Left renal pelvis (tissue), 4 donors: ENCODE results near the gene THADA. TPM values are rescaled to one million over a fixed set of nuclear protein-coding genes. Genes with fewer than 3 reads are reported as not detected.
"Not testable (repeated sequence)": the region's sequence is repeated elsewhere in the genome, so short reads cannot be mapped to it uniquely, and the experiment has no call there.

Experiments
- DNase-seq, 4 donors: peaks; one replicate each; pipeline ENCODE4 v3.0.0-alpha.2; 2013; ENCODE audit warnings: low read depth in 4 of 4, low spot score in 3 of 4
- polyA plus RNA-seq, 4 donors: library from polyadenylated mRNA; unstranded; fragments of 120-200 nt; gene quantifications; one replicate each; pipeline ENCODE4 v1.2.1, GENCODE V29; 2013; ENCODE audit not compliant: insufficient read length in 4 of 4

The THADA gene
- polyA plus RNA-seq, 4 donors = 19.9 to 38.6 (median 33.6) TPM

DNA sequence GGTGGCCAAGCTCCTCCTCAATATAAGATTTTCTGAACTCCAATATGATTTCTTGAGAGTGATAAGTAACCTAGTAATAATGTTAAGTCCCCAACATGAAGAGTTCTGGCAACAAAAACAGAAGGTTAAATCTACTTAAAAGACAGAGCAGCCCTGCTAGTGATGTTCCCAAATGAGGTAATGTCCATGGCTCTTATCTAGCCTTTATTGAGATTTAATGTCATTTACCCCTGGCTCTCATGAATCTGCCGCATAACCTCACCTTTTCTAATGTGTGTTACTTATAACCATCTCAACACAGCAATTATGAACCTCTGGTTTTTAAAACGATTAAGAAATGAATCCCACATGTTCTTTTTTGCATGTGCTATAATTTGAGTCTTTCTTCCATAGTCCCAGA is 201.9 kb downstream of the THADA start:
- no peak for DNase-seq

DNA sequence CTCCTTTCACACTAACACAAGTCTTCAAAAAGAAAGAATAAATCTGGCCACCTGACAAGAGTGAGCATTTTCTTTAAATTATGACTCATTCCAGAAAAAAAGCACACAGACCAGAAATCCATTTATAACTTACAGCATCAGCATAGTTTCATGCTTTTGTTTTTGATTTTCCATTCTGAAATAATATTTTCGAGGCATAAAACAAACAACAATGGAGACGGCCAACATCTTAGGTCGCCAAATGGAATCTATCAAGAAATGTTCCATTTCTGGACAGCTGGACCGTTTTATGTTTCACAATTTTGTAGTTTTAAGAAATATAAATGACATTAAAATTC is 204.0 kb downstream of the THADA start:
- no peak for DNase-seq

- DNase-seq = no peak
These were observed 204.5 kb downstream of the THADA start for GRCh38 chr2:43391201-43391877.

- DNase-seq = no peak
These were observed 206.0 kb downstream of the THADA start for GRCh38 chr2:43389581-43390466.

- no peak for DNase-seq
These were observed 207.5 kb downstream of the THADA start for GRCh38 chr2:43388371-43388770.

DNA sequence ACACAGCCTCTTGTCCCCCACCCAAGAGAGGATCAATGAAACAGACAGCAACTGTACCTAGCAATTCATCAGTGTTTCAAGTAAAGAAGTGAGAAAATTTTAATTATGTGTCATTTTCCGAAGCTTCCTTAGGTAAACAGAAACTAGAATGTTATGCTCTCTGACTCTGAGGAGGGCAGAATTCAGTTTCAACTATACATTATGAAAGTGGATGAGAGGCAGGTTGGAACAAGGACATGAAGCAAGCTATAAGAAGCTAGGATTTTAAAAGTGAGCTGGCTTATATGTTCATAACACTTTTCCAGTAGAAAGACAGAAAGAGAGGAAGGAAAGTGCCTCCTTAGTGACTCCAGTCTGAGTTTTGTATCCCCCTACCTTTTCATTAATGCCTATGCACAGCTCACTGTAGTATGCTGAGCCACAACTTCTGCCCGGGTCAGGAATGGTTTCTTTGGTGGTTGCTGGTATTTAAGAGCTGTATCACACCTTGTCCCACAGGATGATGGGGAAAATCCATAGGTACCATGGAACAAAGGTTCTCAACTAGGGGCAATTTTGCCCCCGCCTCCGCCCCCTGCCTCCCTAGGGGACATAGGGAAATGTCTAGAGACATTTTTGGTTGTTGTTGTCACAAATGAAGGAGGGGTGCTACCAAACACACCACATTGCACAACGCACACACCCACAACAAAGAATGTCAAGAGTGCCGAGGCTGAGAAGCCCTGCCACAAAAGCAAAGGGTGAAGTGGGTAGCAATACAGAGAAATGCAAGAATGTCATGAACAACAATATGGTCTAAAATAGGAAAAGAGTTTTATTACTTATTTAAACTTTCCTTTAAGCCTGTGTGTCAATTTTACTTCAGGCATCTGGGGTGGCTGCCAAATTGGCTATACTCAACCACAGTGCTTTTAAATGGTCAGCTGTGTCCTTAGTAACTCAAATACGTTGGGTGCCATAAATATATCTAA is 208.5 kb downstream of the THADA start:
- DNase-seq = no peak

- DNase-seq = not testable (repeated sequence)
These were observed 209.2 kb downstream of the THADA start for GRCh38 chr2:43386679-43387078.

DNA sequence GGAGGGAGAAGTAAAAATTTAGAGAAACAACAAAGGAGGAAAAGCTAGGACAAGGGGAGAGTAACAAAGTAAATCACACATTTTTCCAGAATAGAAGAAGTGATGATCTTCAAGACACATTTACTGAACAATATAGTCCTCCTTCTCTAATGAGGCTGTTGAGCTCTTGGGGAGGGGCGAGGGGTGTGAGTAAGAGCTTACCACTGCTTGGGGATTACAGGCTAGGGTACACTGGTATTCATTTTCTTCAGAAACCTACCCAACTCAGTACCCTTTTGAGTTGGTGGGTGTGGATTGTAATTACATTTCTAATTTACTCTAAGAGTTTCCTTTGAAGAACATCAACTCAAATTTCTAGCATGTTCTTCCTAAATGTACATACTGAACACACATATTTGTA is 211.7 kb downstream of the THADA start:
- no peak for DNase-seq

DNA sequence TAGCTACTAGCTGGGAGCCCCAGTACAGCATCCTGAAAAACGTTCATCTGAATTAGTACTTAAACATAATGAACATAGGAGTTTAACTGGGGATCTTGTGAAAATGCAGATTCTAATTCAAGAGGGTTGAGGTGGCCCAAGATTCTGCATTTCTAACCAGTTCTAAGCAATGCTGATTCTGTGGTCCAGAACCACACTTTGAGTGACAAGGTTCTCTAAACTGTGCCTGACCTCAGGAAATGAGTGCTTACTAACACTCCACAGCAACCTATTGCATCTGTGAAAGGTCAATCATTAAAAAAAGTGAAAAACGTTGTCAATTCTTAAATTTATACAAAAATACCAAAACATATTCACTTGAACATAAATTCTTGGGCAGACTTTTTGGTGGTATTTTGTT is 212.3 kb downstream of the THADA start:
- DNase-seq = no peak

DNA sequence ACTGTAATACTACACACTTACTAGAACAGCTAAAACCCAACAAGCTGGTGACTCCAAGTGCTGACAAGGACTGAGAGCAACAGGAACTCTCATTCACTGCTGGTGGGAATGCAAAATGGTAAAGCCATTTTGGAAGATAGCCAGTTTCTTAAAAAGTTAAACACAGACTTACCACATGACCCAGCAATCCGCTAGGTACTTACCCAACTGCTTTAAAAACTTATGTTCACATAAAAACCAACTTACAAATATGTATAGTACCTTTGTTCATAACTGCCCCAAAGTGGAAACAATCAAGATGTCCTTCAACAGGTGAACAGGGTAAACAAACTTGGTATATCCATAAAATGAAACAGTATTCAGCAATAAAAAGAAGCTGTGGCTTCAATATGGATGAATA is 216.3 kb downstream of the THADA start:
- no peak for DNase-seq

- no peak for DNase-seq
These were observed 218.5 kb downstream of the THADA start for GRCh38 chr2:43377327-43377726.

- DNase-seq = no peak
These were observed 219.2 kb downstream of the THADA start for GRCh38 chr2:43376523-43377198.

DNA sequence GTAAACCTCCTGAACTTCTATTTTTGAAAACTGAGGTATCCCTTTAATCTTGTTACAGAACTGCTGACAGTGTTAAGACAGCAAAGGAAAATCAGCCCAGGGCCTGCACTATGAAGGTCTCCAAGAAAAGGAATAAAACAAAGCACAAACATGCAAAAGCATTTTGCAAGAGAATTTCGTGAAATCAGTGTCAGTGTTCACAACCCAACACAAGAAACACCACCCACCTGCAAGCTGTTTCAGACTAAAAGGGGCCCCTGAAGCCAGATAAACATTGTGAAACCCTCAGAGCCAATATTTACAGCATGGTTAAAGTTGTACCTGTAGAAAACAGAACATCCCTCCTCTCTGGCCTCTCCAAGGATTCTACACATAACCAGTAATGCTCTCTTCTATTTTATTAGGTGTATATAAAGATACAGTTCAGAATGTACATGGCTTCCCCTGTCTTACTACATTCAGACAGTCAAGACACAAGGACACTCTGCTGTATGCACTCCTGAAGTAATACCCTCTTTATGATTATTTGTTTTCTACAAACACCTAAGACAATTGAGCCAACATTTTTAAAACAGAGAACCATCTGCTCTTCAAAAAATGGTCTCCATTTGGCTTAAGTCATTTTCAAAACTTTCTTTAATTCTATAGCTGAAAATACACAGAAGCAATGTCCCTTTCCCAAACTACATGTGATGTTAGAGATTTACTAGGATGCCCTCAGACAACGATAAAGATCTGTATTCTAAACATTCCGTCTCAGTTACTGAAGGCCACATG is 219.9 kb downstream of the THADA start:
- no peak for DNase-seq

GRCh38 chr2:43372416-43373081 is 223.3 kb downstream of the THADA start:
- DNase-seq = no peak

DNA sequence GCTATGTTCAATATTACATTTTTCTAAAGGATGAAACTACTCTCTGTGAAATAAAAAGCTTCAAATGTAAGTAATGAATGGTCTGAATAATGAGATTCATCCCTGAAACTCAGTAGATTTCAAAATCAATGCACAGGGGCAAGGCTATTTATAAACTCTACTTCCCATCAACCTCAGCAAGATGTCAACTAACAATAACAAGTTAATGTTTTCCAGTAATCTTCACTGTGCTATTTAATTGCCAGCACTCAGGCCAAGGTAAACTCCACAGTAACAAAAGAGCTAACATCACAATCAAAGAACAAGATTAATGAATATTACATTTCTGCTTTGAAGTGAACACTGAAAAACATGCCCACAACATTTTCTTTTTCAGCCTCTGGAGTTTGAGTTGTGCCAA is 225.1 kb downstream of the THADA start:
- DNase-seq = no peak

- no peak for DNase-seq
These were observed 225.7 kb downstream of the THADA start for GRCh38 chr2:43370146-43370545.

DNA sequence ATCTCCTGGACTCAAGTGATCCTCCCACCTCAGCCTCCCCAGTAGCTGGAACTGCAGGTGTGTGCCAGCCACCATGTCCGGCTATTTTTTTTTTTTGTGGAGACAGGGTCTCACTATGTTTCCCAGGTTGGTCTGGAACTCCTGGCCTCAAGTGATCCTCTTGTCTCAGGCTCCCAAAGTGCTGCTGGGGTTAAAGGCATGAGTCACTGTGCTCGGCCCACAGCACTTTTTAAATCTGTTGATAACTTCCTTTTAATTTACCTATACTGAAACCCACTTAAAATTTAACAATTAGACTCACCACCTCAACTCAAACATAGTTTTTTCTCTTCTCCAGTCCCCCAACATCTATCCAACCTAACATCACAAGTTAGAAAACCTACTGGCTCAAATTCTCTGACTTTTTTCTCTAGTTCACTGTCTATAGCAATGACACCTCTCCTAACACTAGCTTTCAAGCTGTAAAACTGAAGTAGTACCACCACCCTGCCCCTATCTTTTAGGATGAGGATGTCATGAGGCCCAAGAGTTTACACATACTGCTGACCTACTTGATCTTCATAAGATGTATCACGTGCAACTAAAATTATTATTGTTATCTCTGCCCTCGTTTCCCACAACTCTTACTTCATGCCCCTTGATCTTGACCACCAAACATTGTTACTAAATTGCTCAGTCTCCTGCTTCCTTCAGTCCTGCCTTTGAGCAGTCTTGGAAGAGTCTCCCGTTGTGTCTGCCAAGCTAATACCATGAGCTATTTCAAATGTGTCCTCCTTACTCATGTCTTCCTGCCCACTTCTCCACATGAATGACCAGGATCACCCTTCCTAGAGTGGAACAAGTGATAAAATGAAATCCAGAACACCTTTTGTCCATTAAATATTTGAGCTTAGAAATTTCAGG is 227.1 kb downstream of the THADA start:
- no peak for DNase-seq
